Mucosa of rectum (tissue), 2 donors: ENCODE results near the gene POMGNT1.

Source experiments
- H3K27ac ChIP-seq, 2 donors: one replicate each; pipeline ENCODE4 v1.7.0; 2013; ENCODE audit warnings: inconsistent platforms in 2 of 2, low read depth in 2 of 2, low read length in 2 of 2
- H3K27me3 ChIP-seq, 2 donors: one replicate each; pipeline ENCODE4 v1.7.0; 2013; ENCODE audit warnings: low read length in 2 of 2; ENCODE audit not compliant: control insufficient read depth in 2 of 2, insufficient read depth in 2 of 2
- H3K36me3 ChIP-seq, 2 donors: one replicate each; pipeline ENCODE4 v1.7.0; 2013; ENCODE audit warnings: low read length in 2 of 2; ENCODE audit not compliant: control insufficient read depth in 2 of 2, insufficient read depth in 2 of 2
- H3K4me1 ChIP-seq, 2 donors: one replicate each; pipeline ENCODE4 v1.7.0; 2013; ENCODE audit warnings: low read length in 2 of 2, mild to moderate bottlenecking in 1 of 2; ENCODE audit not compliant: control insufficient read depth in 2 of 2, insufficient read depth in 2 of 2
- H3K4me3 ChIP-seq, 2 donors: one replicate each; pipeline ENCODE4 v1.7.0; 2013; ENCODE audit warnings: low read length in 2 of 2
- H3K9ac ChIP-seq, 2 donors: one replicate each; pipeline ENCODE4 v1.7.0; 2013; ENCODE audit warnings: low read length in 2 of 2, low read depth in 1 of 2, mild to moderate bottlenecking in 1 of 2
- H3K9me3 ChIP-seq, 2 donors: one replicate each; pipeline ENCODE4 v1.7.0; 2013; ENCODE audit warnings: low read length in 2 of 2; ENCODE audit not compliant: control insufficient read depth in 2 of 2
- donor health status: healthy.
- donor health status: Normal muscosa, but diverticular disease.

The POMGNT1 gene

GRCh38 chr1:46194641-46195193 is 3.5 kb downstream of the POMGNT1 start:
- H3K4me1 ChIP-seq: peaks cover 14 to 15% of the 10 kb centered on the region in 2 donors
- H3K27me3 ChIP-seq: no peaks in the 10 kb centered on the region
- no peak overlapping the region for H3K9ac ChIP-seq
- H3K9me3 ChIP-seq: no peaks in the 10 kb centered on the region
- no peak overlapping the region for H3K4me3 ChIP-seq
- no peak overlapping the region for H3K27ac ChIP-seq
- peaks cover 32 to 50% of the 10 kb centered on the region in 2 donors for H3K36me3 ChIP-seq

DNA sequence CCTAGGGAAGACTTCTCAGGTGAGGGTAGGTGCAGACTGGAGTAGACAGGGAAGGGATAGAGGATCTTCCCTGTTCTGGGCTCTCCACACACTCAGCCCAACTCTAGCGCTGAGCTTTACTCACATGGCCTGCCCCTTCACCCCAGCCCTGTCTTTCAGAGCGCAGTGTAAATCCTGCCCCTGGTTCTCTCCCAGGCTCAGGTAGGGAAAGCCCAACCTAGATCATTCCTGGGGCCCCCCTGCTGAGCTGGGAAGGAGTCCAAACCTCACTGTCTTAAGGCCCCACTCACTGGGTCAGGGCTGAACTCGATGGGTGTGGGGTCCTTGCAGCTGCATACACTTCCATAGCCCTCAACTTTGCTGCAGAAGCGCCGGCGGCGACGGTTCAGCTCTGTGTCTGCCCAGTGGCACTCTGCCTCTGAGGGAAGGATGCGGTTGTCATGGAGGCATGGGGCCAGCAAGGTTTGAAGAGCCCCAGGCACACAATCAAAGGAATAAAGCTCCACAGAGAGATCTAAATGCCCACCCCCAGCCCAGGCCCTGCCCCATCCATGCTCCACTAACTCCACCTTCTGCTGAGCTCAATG is 4.2 kb downstream of the POMGNT1 start:
- Histone ChIP-seq H3K36me3 (peaks cover 32 to 57% of the 10 kb centered on the region in 2 donors), H3K9ac (no peak overlapping the region), H3K4me3 (no peak overlapping the region), H3K27me3 (no peaks in the 10 kb centered on the region), H3K9me3 (no peaks in the 10 kb centered on the region), H3K4me1 (peaks cover 16 to 17% of the 10 kb centered on the region in 2 donors), H3K27ac (no peak overlapping the region)

- peaks cover 21 to 22% of the 10 kb centered on the region in 2 donors for H3K4me1 ChIP-seq
- H3K9ac ChIP-seq: no peak overlapping the region
- peaks cover 32 to 59% of the 10 kb centered on the region in 2 donors for H3K36me3 ChIP-seq
- no peaks in the 10 kb centered on the region for H3K9me3 ChIP-seq
- no peak overlapping the region for H3K27ac ChIP-seq
- H3K27me3 ChIP-seq: no peaks in the 10 kb centered on the region
- H3K4me3 ChIP-seq: no peak overlapping the region
Observed at GRCh38 chr1:46193285-46193684, 4.9 kb downstream of the POMGNT1 start.

DNA sequence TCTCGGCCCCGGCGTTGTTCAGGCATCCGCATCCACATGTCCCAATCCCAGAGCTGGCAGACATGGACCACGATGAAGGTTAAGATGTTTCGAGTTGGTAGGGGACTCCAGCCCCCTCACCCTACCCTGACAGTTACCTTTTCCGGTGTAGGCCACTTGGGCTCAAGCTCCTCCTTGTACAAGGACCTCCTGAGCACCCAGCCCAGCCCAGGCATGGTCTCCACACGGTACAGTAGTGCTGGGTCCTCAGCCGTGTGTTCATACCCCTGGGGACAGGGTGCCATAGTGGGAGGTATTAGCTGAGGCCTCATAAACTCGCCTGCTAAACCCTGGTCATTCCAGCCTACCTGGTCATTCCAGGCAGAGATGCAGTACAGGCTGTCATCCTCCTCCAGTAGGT is 6.1 kb downstream of the POMGNT1 start:
- peaks cover 36 to 64% of the 10 kb centered on the region in 2 donors for H3K36me3 ChIP-seq
- H3K9ac ChIP-seq: no peak overlapping the region
- no peak overlapping the region for H3K27ac ChIP-seq
- H3K27me3 ChIP-seq: no peaks in the 10 kb centered on the region
- H3K4me1 ChIP-seq: peaks cover 22 to 23% of the 10 kb centered on the region in 2 donors
- H3K4me3 ChIP-seq: no peak overlapping the region
- H3K9me3 ChIP-seq: no peaks in the 10 kb centered on the region

DNA sequence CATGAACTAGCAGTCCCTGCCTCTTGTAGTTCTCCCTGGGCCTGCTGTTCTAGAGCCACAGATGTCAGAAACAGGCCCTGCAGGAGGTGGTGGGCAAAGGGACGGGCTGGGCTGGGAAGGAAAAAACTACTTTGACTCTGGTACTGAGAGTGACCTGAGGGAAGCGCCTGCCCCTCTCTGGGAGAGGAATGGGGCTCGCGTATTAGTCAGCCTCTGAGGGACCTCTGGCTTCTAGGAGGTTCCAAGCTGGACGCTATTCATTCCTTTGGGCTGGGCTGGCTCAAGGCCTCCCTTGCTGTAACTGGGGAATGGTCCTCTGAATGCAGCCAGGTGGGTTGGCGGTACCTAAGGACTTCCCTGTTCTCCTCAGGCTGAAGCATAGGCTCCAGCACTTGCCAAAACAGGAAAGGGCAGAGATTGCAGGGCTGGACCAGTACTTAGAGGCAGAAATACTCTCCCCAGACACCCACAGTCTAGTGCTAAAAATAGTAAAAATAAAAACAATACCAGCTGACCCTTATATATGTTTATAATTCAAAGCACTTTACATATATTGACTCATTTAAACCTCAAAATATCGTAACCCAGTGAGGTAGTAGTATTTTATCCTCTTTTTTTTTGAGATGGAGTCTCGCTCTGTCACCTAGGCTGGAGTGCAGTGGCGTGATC is 7.1 kb downstream of the POMGNT1 start:
- peaks cover 36 to 62% of the 10 kb centered on the region in 2 donors for H3K36me3 ChIP-seq
- no peak overlapping the region for H3K27ac ChIP-seq
- H3K9me3 ChIP-seq: no peaks in the 10 kb centered on the region
- H3K4me3 ChIP-seq: no peak overlapping the region
- no peak overlapping the region for H3K9ac ChIP-seq
- H3K27me3 ChIP-seq: no peaks in the 10 kb centered on the region
- peaks cover 25% of the 10 kb centered on the region in 2 donors for H3K4me1 ChIP-seq

- no peak overlapping the region for H3K4me3 ChIP-seq
- H3K9ac ChIP-seq: no peak overlapping the region
- H3K27me3 ChIP-seq: no peaks in the 10 kb centered on the region
- H3K36me3 ChIP-seq: peaks cover 34 to 63% of the 10 kb centered on the region in 2 donors
- no peak overlapping the region for H3K27ac ChIP-seq
- no peaks in the 10 kb centered on the region for H3K9me3 ChIP-seq
- H3K4me1 ChIP-seq: peaks cover 27 to 31% of the 10 kb centered on the region in 2 donors
Observed at GRCh38 chr1:46190539-46190938, 7.7 kb downstream of the POMGNT1 start.

- Histone ChIP-seq H3K9ac (peak overlapping the region; percentile 49 to 52), H3K4me3 (no peak overlapping the region), H3K27ac (peak overlapping the region; percentile 92 to 93), H3K9me3 (no peaks in the 10 kb centered on the region), H3K27me3 (no peaks in the 10 kb centered on the region), H3K4me1 (peaks cover 45 to 51% of the 10 kb centered on the region in 2 donors), H3K36me3 (peaks cover 37 to 61% of the 10 kb centered on the region in 2 donors)
Observed at GRCh38 chr1:46188295-46189030, 9.8 kb downstream of the POMGNT1 start.

DNA sequence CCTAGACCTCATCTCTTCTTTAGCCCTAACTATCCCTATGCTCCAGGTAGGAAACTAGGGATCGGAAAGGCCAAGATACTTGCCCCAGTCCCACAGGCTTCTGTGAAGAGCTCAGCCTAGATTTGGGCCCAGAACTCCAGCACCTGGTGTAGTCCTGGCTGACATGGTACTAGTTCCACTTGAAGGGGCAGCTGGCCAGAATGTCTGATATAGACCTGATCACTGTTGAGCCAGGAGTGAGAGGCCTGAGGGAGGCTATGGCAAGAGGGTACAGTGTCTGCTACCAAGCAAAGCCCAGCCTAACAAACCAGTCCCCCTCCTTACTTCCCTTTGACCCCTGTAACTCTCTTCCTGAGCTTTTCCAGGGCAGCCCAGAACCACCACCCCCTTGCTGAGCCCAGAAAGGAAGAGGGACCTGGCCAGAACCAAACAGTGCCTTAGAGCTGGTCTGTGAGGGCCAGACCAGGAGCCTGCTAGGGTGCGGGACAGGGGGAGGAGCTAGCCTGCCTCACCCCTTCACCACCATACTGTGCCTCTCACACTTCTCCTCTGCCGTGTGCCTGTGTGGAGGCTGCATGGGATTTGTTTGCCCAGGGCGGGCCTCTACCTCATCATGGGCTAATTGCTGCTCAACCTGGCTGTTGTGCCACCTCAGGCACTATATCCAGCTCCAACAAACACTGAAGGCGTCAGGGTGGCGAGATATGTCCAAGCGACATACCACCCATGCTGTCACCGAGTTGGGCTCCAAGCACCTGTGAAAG is 10.9 kb downstream of the POMGNT1 start:
- Histone ChIP-seq H3K36me3 (peaks cover 31 to 52% of the 10 kb centered on the region in 2 donors), H3K4me1 (peaks cover 56 to 62% of the 10 kb centered on the region in 2 donors), H3K9me3 (no peaks in the 10 kb centered on the region), H3K27ac (peak overlapping the region; percentile 92 to 93), H3K9ac (peak overlapping the region; percentile 56 to 59), H3K4me3 (peak overlapping the region in 1 of 2 donors; percentile 6), H3K27me3 (no peaks in the 10 kb centered on the region)

DNA sequence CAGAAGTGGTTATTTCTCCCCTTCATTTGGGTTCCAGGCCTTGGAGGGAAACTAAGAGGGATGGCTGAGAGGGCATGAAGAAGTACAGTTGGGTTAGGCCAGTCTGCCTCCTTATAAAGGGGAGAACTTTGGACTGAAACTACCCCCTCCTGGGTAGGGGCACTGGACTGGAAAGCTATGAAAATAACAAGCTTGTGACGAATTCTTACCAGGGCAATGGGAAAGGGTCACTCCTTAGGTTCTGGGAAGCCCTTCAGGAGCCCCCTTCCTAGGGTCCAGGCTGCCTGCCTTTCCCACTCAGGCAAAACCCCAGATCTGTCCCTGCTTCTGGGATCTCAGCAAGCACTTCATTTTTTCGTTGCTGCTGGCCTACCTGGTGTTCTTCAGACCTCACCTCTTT is 12.2 kb downstream of the POMGNT1 start:
- no peaks in the 10 kb centered on the region for H3K9me3 ChIP-seq

More for the DNA sequence above, 12.2 kb downstream of the POMGNT1 start:
- Histone ChIP-seq H3K27me3 (no peaks in the 10 kb centered on the region), H3K9ac (peak overlapping the region in 1 of 2 donors; percentile 3), H3K27ac (peak overlapping the region; percentile 96 to 97), H3K4me3 (no peak overlapping the region), H3K4me1 (peaks cover 59 to 71% of the 10 kb centered on the region in 2 donors), H3K36me3 (peaks cover 29 to 44% of the 10 kb centered on the region in 2 donors)
